ENCODE data around the gene PDZD2. TPM values are rescaled to one million over a fixed set of nuclear protein-coding genes. Genes with fewer than 3 reads are reported as not detected.

The PDZD2 gene
- total and polyA plus RNA-seq, 2 donors (not counting 3 experiments of a cell fraction or from before 2014, with no cell fraction given) = 0.66 to 6.9 TPM

DNA sequence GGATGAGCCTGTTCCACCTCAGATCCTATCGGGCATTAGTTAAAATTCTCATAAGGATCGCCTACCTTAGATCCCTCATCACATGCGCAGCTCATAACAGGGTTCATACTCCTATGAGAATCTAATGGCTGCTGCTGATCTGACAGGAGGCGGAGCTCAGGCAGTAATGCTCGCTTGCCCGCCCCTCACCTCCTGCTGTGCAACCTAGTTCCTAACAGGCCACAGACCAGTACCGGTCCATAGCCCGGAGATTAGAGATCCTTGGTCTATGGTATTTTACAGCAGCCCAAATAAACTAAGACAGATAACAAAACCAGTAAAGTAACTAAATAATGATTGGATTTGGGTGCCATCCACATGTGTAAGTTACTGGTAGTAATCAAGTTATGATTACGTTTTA lies 517.7 kb downstream of the PDZD2 start:
- H3K4me2 ChIP-seq (ENCODE audit: insufficient read depth, low read length) = no peak overlapping the region
- FAIRE-seq (no peak), DNase-seq (ENCODE audit: low read depth, low spot score) (no peak)
- CTCF ChIA-PET = interaction anchor here (0.5 to 1.7 kb wide), 2 partner anchors 16 to 19 kb away, joined by 3 to 6 read pairs; no protein-coding TSS in a partner anchor
- H3K9ac ChIP-seq (replicated peaks; ENCODE audit: extremely low read depth, insufficient read depth, low read length) = no peak overlapping the region
- H3K79me2 ChIP-seq (ENCODE audit: control insufficient read depth, insufficient read depth, low read length) = peaks cover 95% of the 10 kb centered on the region
- H3K4me3 ChIP-seq (replicated peaks in 1 of 3; ENCODE audit: insufficient read depth in 1 of 3, low read depth in 1 of 3, low read length in 3 of 3) = no peak overlapping the region
- POLR2A ChIA-PET = no interaction called here
- peaks cover 10% of the 10 kb centered on the region for H3K4me1 ChIP-seq (ENCODE audit: control insufficient read depth, extremely low read depth, insufficient read depth, low read length)
- intact Hi-C loops (cut with micrococcal nuclease) (no loop called here), dilution Hi-C loops (cut with MboI; ENCODE audit: extremely low pct_ligation_motif_present, low sequenced_read_pairs) (no loop called here)
- H4K20me1 ChIP-seq (replicated peaks; ENCODE audit: control insufficient read depth, extremely low read depth, insufficient read depth, low read length) = peaks cover 19% of the 10 kb centered on the region
- H3K9me1 ChIP-seq (replicated peaks; ENCODE audit: control insufficient read depth, extremely low read depth, insufficient read depth, low read length) = no peaks in the 10 kb centered on the region
- no peak overlapping the region for H3K27ac ChIP-seq (ENCODE audit: insufficient read depth, low read depth, low read length)
- H2AFZ ChIP-seq (ENCODE audit: low read depth, low read length) = no peak overlapping the region
- TF ChIP-seq POLR2A (IDR thresholded peaks at IDR 0.05; ENCODE audit: low read depth, low read length) = no peak
- TF ChIP-seq, protein P1, sequence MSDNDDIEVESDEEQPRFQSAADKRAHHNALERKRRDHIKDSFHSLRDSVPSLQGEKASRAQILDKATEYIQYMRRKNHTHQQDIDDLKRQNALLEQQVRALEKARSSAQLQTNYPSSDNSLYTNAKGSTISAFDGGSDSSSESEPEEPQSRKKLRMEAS (IDR thresholded peaks at IDR 0.05; ENCODE audit: insufficient read depth, insufficient read length) = no peak
- no peaks in the 10 kb centered on the region for H3K27me3 ChIP-seq (ENCODE audit: control insufficient read depth in 2 of 2, insufficient read depth in 2 of 2, low read length in 2 of 2)
- no peaks in the 10 kb centered on the region for H3K9me3 ChIP-seq (replicated peaks; ENCODE audit: control insufficient read depth, insufficient read depth, low read length)
- peaks cover 0 to 4% of the 10 kb centered on the region in 2 experiments for H3K36me3 ChIP-seq (ENCODE audit: control insufficient read depth in 2 of 2, extremely low read depth in 1 of 2, insufficient read depth in 2 of 2, low read length in 2 of 2)
- no TSS peak for BruUV-seq (replicated peaks)

DNA sequence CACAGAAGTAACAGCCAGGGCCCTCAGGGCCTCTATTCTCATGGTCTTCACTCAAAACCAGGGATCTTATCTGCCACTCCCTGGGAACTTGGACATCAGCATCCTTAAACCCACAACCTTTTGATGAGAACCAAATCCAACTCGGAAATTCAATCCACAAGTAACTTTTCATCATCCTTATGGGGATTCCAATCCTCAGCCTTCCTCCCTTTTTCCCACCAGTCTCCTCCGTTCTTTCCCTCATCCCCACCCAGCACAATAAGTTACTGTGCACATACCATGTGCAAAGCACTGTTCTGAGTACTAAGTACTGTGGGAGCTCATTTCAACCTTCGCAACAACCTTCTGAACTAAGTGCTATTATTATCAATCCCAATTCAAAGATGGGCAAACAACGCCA lies 518.1 kb downstream of the PDZD2 start:
- dilution Hi-C loops (cut with MboI; ENCODE audit: extremely low pct_ligation_motif_present, low sequenced_read_pairs) = no loop called here
- peaks cover 18% of the 10 kb centered on the region for H4K20me1 ChIP-seq (replicated peaks; ENCODE audit: control insufficient read depth, extremely low read depth, insufficient read depth, low read length)
- TF ChIP-seq POLR2AphosphoS5 (IDR thresholded peaks at IDR 0.05; ENCODE audit: insufficient read depth, low read depth, low read length) (no peak), POLR2A (IDR thresholded peaks at IDR 0.05; ENCODE audit: low read depth, low read length) (no peak), GATA2 (IDR thresholded peaks at IDR 0.05; ENCODE audit: insufficient read depth, insufficient read length, low read depth, low read length) (no peak), JUN (IDR thresholded peaks at IDR 0.05; ENCODE audit: borderline replicate concordance, insufficient read depth, insufficient read length, low read depth) (no peak), EZH2 (IDR thresholded peaks at IDR 0.05; ENCODE audit: borderline replicate concordance, low read depth, low read length, severe bottlenecking) (no peak), FOS (IDR thresholded peaks at IDR 0.05; ENCODE audit: borderline replicate concordance, insufficient read depth, low read length) (no peak)
- TF ChIP-seq, protein P2, sequence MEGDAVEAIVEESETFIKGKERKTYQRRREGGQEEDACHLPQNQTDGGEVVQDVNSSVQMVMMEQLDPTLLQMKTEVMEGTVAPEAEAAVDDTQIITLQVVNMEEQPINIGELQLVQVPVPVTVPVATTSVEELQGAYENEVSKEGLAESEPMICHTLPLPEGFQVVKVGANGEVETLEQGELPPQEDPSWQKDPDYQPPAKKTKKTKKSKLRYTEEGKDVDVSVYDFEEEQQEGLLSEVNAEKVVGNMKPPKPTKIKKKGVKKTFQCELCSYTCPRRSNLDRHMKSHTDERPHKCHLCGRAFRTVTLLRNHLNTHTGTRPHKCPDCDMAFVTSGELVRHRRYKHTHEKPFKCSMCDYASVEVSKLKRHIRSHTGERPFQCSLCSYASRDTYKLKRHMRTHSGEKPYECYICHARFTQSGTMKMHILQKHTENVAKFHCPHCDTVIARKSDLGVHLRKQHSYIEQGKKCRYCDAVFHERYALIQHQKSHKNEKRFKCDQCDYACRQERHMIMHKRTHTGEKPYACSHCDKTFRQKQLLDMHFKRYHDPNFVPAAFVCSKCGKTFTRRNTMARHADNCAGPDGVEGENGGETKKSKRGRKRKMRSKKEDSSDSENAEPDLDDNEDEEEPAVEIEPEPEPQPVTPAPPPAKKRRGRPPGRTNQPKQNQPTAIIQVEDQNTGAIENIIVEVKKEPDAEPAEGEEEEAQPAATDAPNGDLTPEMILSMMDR (IDR thresholded peaks at IDR 0.05; ENCODE audit: extremely low read depth in 1 of 2, insufficient read depth in 1 of 2, low read depth in 1 of 2, low read length in 2 of 2) = no peak
- peaks cover 0 to 4% of the 10 kb centered on the region in 2 experiments for H3K36me3 ChIP-seq (ENCODE audit: control insufficient read depth in 2 of 2, extremely low read depth in 1 of 2, insufficient read depth in 2 of 2, low read length in 2 of 2)
- no peak overlapping the region for H3K4me2 ChIP-seq (ENCODE audit: insufficient read depth, low read length)
- H3K9me1 ChIP-seq (replicated peaks; ENCODE audit: control insufficient read depth, extremely low read depth, insufficient read depth, low read length) = no peaks in the 10 kb centered on the region
- H3K4me3 ChIP-seq (replicated peaks in 1 of 3; ENCODE audit: insufficient read depth in 1 of 3, low read depth in 1 of 3, low read length in 3 of 3) = no peak overlapping the region
- no peak overlapping the region for H3K27ac ChIP-seq (ENCODE audit: insufficient read depth, low read depth, low read length)
- H3K4me1 ChIP-seq (ENCODE audit: control insufficient read depth, extremely low read depth, insufficient read depth, low read length) = peaks cover 10% of the 10 kb centered on the region
- no TSS peak for BruUV-seq (replicated peaks)
- no peak overlapping the region for H3K9ac ChIP-seq (replicated peaks; ENCODE audit: extremely low read depth, insufficient read depth, low read length)
- CTCF ChIA-PET = interaction anchor here (0.5 kb wide), 1 partner anchor 19 kb away, joined by 3 read pairs; no protein-coding TSS in a partner anchor
- POLR2A ChIA-PET = no interaction called here
- intact Hi-C loops (cut with micrococcal nuclease) = no loop called here
- no peak for FAIRE-seq
- no peaks in the 10 kb centered on the region for H3K27me3 ChIP-seq (ENCODE audit: control insufficient read depth in 2 of 2, insufficient read depth in 2 of 2, low read length in 2 of 2)
- H3K79me2 ChIP-seq (ENCODE audit: control insufficient read depth, insufficient read depth, low read length) = peaks cover 94% of the 10 kb centered on the region
- no peak overlapping the region for H2AFZ ChIP-seq (ENCODE audit: low read depth, low read length)
- no peaks in the 10 kb centered on the region for H3K9me3 ChIP-seq (replicated peaks; ENCODE audit: control insufficient read depth, insufficient read depth, low read length)
- DNase-seq (ENCODE audit: low read depth, low spot score) = no peak

All from endothelial cell of umbilical vein (primary cell).